C4-2B (cell line): ENCODE results near the gene HBM.

Experiments used
- H3K27ac ChIP-seq: fragments of 450-650 bp; 2 replicates; pipeline ENCODE4 v1.5.1; 2017
- CTCF ChIP-seq: fragments of 450-650 bp; conservative IDR thresholded peaks from 2 replicates; pipeline ENCODE4 v1.5.1; 2017; ENCODE audit warnings: mild to moderate bottlenecking
- ZFX ChIP-seq: fragments of 450-650 bp; IDR thresholded peaks from 2 replicates; pipeline ENCODE4 v1.6.1; 2017

The HBM gene

GRCh38 chr16:140175-140857 lies 25.5 kb upstream of the HBM start:
- TF ChIP-seq CTCF (no peak), ZFX (no peak)

GRCh38 chr16:142405-142967 lies 23.3 kb upstream of the HBM start:
- no peak for TF ChIP-seq ZFX
- no peak overlapping the region for H3K27ac ChIP-seq

More at GRCh38 chr16:140175-140857, 25.5 kb upstream of the HBM start:
- no peak overlapping the region for H3K27ac ChIP-seq

GRCh38 chr16:143047-143446 lies 22.7 kb upstream of the HBM start:
- no peak overlapping the region for H3K27ac ChIP-seq
- TF ChIP-seq CTCF: no peak
- TF ChIP-seq ZFX: no peak

- no peak overlapping the region for H3K27ac ChIP-seq
- TF ChIP-seq ZFX: no peak
Measured at GRCh38 chr16:143456-143855, 22.3 kb upstream of the HBM start.

GRCh38 chr16:144797-145252 lies 21.0 kb upstream of the HBM start:
- no peak for TF ChIP-seq CTCF
- TF ChIP-seq ZFX: no peak
- H3K27ac ChIP-seq: no peak overlapping the region

- no peak overlapping the region for H3K27ac ChIP-seq
- no peak for TF ChIP-seq CTCF
- no peak for TF ChIP-seq ZFX
Measured at GRCh38 chr16:146646-147045, 19.1 kb upstream of the HBM start.

GRCh38 chr16:149024-149660 lies 16.6 kb upstream of the HBM start:
- H3K27ac ChIP-seq: no peak overlapping the region

More at GRCh38 chr16:149024-149660, 16.6 kb upstream of the HBM start:
- TF ChIP-seq ZFX (no peak), CTCF (no peak)
